K562 (cell line): ENCODE results near the gene CA7. TPM values are rescaled to one million over a fixed set of nuclear protein-coding genes. Genes with fewer than 3 reads are reported as not detected.
A peak's percentile ranks its signal among the peaks of the same experiment; 100 is the strongest.

Experiments
- ATAC-seq: fragments of 200-7000 bp; cut with Tn5 transposase; 3 replicates; pipeline ENCODE4 v1.9.1; 2020; ENCODE audit warnings: moderate library complexity
- BruUV-seq: library from RNA; stranded (reverse); fragments of 400-500 nt; replicated peaks from 2 replicates; lab custom pipeline; 2021; lab: Mats Ljungman, UMichigan
- CTCF ChIA-PET: fragments of 300-600 bp; formaldehyde crosslinking; extraction: SDS; loops from one replicate; lab custom pipeline; 2021; ENCODE audit warnings: low intra/inter-chr PET ratio; lab: Yijun Ruan, JAX
- POLR2A ChIA-PET: fragments of 300-600, 350-650 bp; sonication (Branson Sonifier 250); formaldehyde crosslinking; extraction: SDS; loops from one replicate; lab custom pipeline; 2021; ENCODE audit warnings: antibody characterized with exemption, inconsistent platforms; lab: Yijun Ruan, JAX
- DNase-seq, 4 experiments: peaks; one replicate each; pipeline versions ENCODE4 v3.0.0 to v3.0.0-alpha.2; 2011 to 2018; ENCODE audit warnings: low spot score in 3 of 4, mixed read lengths in 3 of 4; ENCODE audit errors: extremely low read depth in 1 of 4
- FAIRE-seq: peaks from 2 replicates; lab custom pipeline; 2011; peaks lifted over from hg19 to GRCh38; lab: Jason Lieb, UNC
- H2AFZ ChIP-seq: 2 replicates; pipeline ENCODE4 v1.6.0; 2011; ENCODE audit warnings: low read depth, low read length, control low read depth, inconsistent platforms
- H3K27ac ChIP-seq: fragments of 200-600 bp; 3 replicates; pipeline ENCODE4 v1.8.0; 2011; ENCODE audit warnings: low read depth, mild to moderate bottlenecking, control low read depth, inconsistent platforms, low read length, moderate library complexity, mixed read lengths; ENCODE audit errors: extremely low read depth
- H3K27me3 ChIP-seq, 2 experiments: fragments of 300-600 bp in 1 of 2; 2 replicates in 1 of 2; 3 replicates in 1 of 2; pipeline versions ENCODE4 v1.6.0 to v1.8.0; 2011; ENCODE audit warnings: inconsistent platforms in 2 of 2, low read length in 2 of 2, mild to moderate bottlenecking in 1 of 2, mixed read lengths in 1 of 2, moderate library complexity in 1 of 2; ENCODE audit not compliant: control insufficient read depth in 2 of 2, insufficient read depth in 2 of 2
- H3K36me3 ChIP-seq: fragments of 300-600 bp; 3 replicates; pipeline ENCODE4 v1.8.0; 2011; ENCODE audit warnings: mild to moderate bottlenecking, low read length, inconsistent platforms; ENCODE audit not compliant: control insufficient read depth, insufficient read depth
- H3K4me1 ChIP-seq, 2 experiments: fragments of 200-600 bp in 1 of 2; replicated peaks in 1 of 2; 2 replicates in 1 of 2; 3 replicates in 1 of 2; pipeline versions ENCODE4 v1.5.1 to v1.8.0; 2011; ENCODE audit warnings: inconsistent platforms in 2 of 2, low read length in 2 of 2, mild to moderate bottlenecking in 1 of 2, mixed read lengths in 1 of 2, moderate library complexity in 1 of 2; ENCODE audit not compliant: control insufficient read depth in 2 of 2, insufficient read depth in 2 of 2
- H3K4me2 ChIP-seq: 2 replicates; pipeline ENCODE4 v1.6.1; 2011; ENCODE audit warnings: low read length, control low read depth, inconsistent platforms, mixed read lengths; ENCODE audit not compliant: insufficient read depth
- H3K4me3 ChIP-seq: fragments of 200-600 bp; sonication (generic), shearing (Covaris generic); 2 replicates; pipeline ENCODE4 v1.5.1; 2016; ENCODE audit warnings: control low read depth, inconsistent platforms
- H3K79me2 ChIP-seq: fragments of 200-600 bp; 3 replicates; pipeline ENCODE4 v1.8.0; 2011; ENCODE audit warnings: low read length, inconsistent platforms; ENCODE audit not compliant: control insufficient read depth, insufficient read depth
- H3K9ac ChIP-seq, 2 experiments: 2 replicates each; pipeline versions ENCODE4 v1.6.0 to v1.6.1; 2011; ENCODE audit warnings: low read depth in 2 of 2, low read length in 2 of 2, control low read depth in 1 of 2, inconsistent platforms in 1 of 2, mild to moderate bottlenecking in 1 of 2, mixed read lengths in 1 of 2; ENCODE audit not compliant: insufficient read depth in 1 of 2
- H3K9me1 ChIP-seq: one replicate; pipeline ENCODE4 v1.6.0; 2011; ENCODE audit warnings: inconsistent platforms, mild to moderate bottlenecking, low read length, moderate library complexity; ENCODE audit not compliant: control insufficient read depth, insufficient read depth
- H3K9me3 ChIP-seq: replicated peaks from 2 replicates; pipeline ENCODE4 v1.5.1; 2011; ENCODE audit warnings: low read depth, low read length, inconsistent platforms; ENCODE audit not compliant: control insufficient read depth, insufficient read depth
- H4K20me1 ChIP-seq: replicated peaks from 2 replicates; pipeline ENCODE4 v1.6.1; 2011; ENCODE audit warnings: low read length, inconsistent platforms, mixed read lengths; ENCODE audit not compliant: control insufficient read depth, insufficient read depth
- CTCF ChIP-seq, 3 experiments: IDR thresholded peaks in 2 of 3; conservative IDR thresholded peaks in 1 of 3; 2 replicates each; pipeline ENCODE4 v1.5.1; 2011 to 2012; ENCODE audit warnings: low read length in 3 of 3, mild to moderate bottlenecking in 3 of 3, control low read depth in 2 of 3, improper control_type of control experiment in 1 of 3, inconsistent platforms in 1 of 3, low read depth in 1 of 3, mixed read lengths in 1 of 3, moderate library complexity in 1 of 3; ENCODE audit not compliant: insufficient read depth in 2 of 3
- KDM1A ChIP-seq, 2 experiments: fragments of 450-650 bp; IDR thresholded peaks; 2 replicates each; pipeline ENCODE4 v1.6.1; 2016; ENCODE audit warnings: mild to moderate bottlenecking in 2 of 2
- RBM25 ChIP-seq: fragments of 200-400 bp; formaldehyde crosslinking; IDR thresholded peaks from 2 replicates; pipeline ENCODE4 v1.6.1; 2018; ENCODE audit warnings: low read length, low read depth, moderate library complexity; ENCODE audit not compliant: severe bottlenecking
- SAFB ChIP-seq: fragments of 200-400 bp; formaldehyde crosslinking; IDR thresholded peaks from 2 replicates; pipeline ENCODE4 v1.6.1; 2017; ENCODE audit warnings: low read depth, low read length, borderline replicate concordance
- WGBS: fragments of 100-300 bp; shearing (Covaris generic); methylation state at CpG from one replicate; pipeline ENCODE4 v1.1.6; 2016; ENCODE audit warnings: low coverage, mixed read lengths; ENCODE audit not compliant: insufficient coverage; ENCODE audit errors: missing lambda C conversion rate; 5-methylcytosine and 5-hydroxymethylcytosine counted together
- in situ Hi-C: fragments of 300-500 bp; cut with MboI; formaldehyde crosslinking; loops from 4 replicates; pipeline ENCODE4 v1.15.0; 2018; ENCODE audit warnings: inconsistent platforms, mixed read lengths
- intact Hi-C: fragments of 100-400 bp; cut with micrococcal nuclease; formaldehyde crosslinking; loops from 2 replicates; pipeline ENCODE4 v1.14.2; 2022
- polyA plus RNA-seq, 8 experiments: library from polyadenylated mRNA; depleted of rRNA in 4 of 8; stranded (reverse) in 5 of 8; unstranded in 3 of 8; fragments of >200 nt; fragmentation: Nextera tagmentation in 2 of 8; fragmentation: Illumina TruSeq in 1 of 8; extraction: Ambion mirVana in 2 of 8; extraction: Trizol in 1 of 8; gene quantifications; 2 replicates each; pipeline versions ENCODE4 v1.2.1 to v1.2.3, GENCODE V29; 2011 to 2014; ENCODE audit warnings: inconsistent platforms in 1 of 8, missing spikeins in 1 of 8
- total RNA-seq, 7 experiments: library from RNA; depleted of rRNA in 6 of 7; stranded (reverse); fragments of >200 nt in 6 of 7; fragmentation: Illumina TruSeq in 2 of 7; extraction: Trizol in 2 of 7; gene quantifications; 2 replicates each; pipeline versions ENCODE4 v1.2.1 to v1.2.3, GENCODE V29; 2011 to 2021; ENCODE audit warnings: low replicate concordance in 1 of 7

The CA7 gene
- total and polyA plus RNA-seq, 9 of the 15 experiments (the other 6 are each of a cell fraction or from before 2014, with no cell fraction given): 0.03 to 0.07 (median 0.05) TPM; not detected in 5

DNA sequence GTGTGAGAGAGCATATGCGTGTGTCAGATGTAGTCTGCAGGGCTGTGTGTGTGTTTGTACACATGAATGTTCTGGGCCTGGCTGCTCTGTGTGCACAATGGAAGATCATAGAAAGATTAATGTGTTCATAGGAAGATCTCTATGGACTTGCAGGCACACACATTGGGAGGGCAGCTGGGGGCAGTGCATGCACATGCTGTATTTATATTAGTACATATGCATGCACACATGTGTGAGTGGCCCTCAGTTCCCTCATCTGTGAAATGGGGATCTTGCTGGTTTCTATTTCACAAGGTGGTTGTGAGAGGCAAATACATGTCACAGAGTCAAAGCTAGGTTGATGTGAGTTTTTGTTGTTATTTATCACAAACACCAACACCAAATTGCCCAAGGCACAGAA, 2.1 kb downstream of the CA7 start:
- no peaks in the 10 kb centered on the region for H3K36me3 ChIP-seq
- no peak overlapping the region for H3K27ac ChIP-seq
- no peak overlapping the region for H3K9ac ChIP-seq
- ChIA-PET CTCF (interaction anchor here (0.7 kb wide), 1 partner anchor 14 kb away, joined by 3 read pairs; no protein-coding TSS in a partner anchor), POLR2A (interaction anchor here (1.0 kb wide), 1 partner anchor 16 kb away, joined by 3 read pairs; the partner anchor contains the start of gene NAE1)
- in situ Hi-C loops: no loop called here
- no peak overlapping the region for H3K4me3 ChIP-seq
- no peaks in the 10 kb centered on the region for H3K79me2 ChIP-seq
- H3K4me1 ChIP-seq: peaks cover 12 to 22% of the 10 kb centered on the region in 2 experiments; a peak in 3 of 5 replicates
- ATAC-seq (no peak), FAIRE-seq (no peak), DNase-seq (no peak)
- TF ChIP-seq SAFB (no peak), RBM25 (peak; percentile 49), KDM1A (IDR thresholded peaks at IDR 0.05) (peak in 1 of 2 experiments; percentile 9; a peak in 1 of 4 replicates), CTCF (IDR thresholded peaks at IDR 0.05 in 2 of 3, conservative IDR thresholded peaks at IDR 0.05 in 1 of 3; ENCODE audit: insufficient read depth in 2 of 3, low read depth in 1 of 3, low read length in 3 of 3) (no peak)
- H3K27me3 ChIP-seq: peaks cover 18 to 20% of the 10 kb centered on the region in 2 experiments; a peak in 4 of 5 replicates
- no peaks in the 10 kb centered on the region for H3K9me3 ChIP-seq
- H3K9me1 ChIP-seq: no peaks in the 10 kb centered on the region
- intact Hi-C loops: no loop called here
- H4K20me1 ChIP-seq: 0 out of 2 replicates have a peak, but pooled peaks cover 4% of the 10 kb centered on the region
- H2AFZ ChIP-seq: no peak overlapping the region
- WGBS: 55% methylated on average over 1 of the region's 1 CpG
- BruUV-seq: no TSS peak
- H3K4me2 ChIP-seq: no peak overlapping the region
